ENCODE measurements around the gene AP4S1.
"Not testable (repeated sequence)": the region's sequence is repeated elsewhere in the genome, so short reads cannot be mapped to it uniquely, and the experiment has no call there.

AP4S1 gene

DNA sequence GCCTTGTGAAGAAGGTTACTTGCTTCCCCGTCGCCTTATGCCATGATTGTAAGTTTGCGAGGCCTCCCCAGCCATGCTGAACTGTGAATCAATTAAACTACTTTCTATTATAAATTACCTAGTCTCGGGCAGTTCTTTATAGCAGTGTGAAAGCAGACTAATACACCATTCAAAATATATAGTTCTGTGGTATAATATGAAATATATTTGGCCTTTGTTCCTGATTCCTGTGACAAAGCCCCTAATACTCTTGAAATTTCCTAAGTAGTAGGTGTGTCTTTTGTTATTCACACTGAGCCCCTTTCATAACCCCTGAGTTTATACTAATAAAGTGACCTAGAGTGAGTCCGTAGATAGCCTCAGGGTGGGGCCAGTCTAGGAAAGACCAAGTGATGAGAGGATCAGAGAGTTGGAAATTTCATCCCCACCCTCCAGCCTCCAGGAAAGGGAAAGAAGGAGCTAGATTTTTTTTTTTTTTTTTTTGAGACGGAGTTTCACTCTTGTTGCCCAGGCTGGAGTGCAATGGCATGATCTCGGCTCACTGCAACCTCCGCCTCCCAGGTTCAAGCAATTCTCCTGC, 20.1 kb downstream of the AP4S1 start:
- no peak for DNase-seq

GRCh38 chr14:31047503-31047902, 22.1 kb downstream of the AP4S1 start:
- DNase-seq: no peak

GRCh38 chr14:31051023-31051422, 25.6 kb downstream of the AP4S1 start:
- no peak for DNase-seq

DNA sequence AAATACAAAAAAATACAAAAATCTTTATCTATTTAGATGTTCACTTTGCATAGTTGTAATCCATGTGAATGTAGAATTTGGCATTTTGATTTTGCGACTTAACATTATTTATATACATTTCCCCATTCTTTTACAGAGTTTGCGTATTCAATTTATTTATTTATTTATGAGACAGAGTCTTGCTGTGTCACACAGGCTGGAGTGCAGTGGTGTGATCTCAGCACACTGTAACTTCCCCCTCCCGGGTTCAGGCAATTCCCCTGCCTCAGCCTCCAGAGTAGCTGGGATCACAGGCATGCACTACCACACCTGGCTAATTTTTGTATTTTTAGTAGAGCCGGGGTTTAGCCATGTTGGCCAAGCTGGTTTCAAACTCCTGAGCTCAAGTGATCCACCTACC, 26.1 kb downstream of the AP4S1 start:
- DNase-seq: no peak

GRCh38 chr14:31052905-31053586, 27.6 kb downstream of the AP4S1 start:
- not testable (repeated sequence) for DNase-seq

GRCh38 chr14:31057035-31057434, 31.6 kb downstream of the AP4S1 start:
- no peak for DNase-seq

- no peak for DNase-seq
Measured at GRCh38 chr14:31057701-31058364, 32.4 kb downstream of the AP4S1 start.

- DNase-seq: no peak
Measured at GRCh38 chr14:31059152-31059924, 33.9 kb downstream of the AP4S1 start.

DNA sequence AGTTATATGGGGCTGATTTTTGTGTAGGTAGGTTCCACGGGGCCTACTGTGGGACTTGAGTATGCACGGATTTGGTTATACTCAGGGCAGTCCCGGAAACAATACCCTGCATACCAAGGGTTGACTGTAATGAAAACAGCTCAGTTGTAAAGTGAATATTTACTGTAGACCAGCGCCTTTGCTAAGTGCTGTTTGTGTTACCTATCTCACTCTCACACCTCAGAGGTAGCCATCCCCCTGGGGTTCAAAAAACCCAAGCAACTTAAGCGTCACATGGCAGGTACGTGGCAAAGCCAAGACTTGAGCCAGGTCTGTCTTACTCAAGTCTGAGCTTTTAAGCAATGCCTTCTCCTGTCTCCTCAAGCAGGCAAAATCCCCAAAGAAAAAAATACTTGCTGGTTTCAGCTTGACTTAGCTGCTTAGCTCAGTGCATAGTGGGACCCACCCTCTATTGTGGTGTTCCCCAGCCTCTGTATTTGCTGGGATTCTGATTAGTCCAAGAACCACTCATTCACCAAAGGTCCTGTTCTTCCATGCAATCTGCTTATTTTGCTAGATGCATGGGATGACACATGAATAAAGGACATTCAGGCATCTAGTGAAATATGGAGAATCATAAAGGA, 34.9 kb downstream of the AP4S1 start:
- DNase-seq: no peak

- not testable (repeated sequence) for DNase-seq
Measured at GRCh38 chr14:31062908-31063307, 37.5 kb downstream of the AP4S1 start.

DNA sequence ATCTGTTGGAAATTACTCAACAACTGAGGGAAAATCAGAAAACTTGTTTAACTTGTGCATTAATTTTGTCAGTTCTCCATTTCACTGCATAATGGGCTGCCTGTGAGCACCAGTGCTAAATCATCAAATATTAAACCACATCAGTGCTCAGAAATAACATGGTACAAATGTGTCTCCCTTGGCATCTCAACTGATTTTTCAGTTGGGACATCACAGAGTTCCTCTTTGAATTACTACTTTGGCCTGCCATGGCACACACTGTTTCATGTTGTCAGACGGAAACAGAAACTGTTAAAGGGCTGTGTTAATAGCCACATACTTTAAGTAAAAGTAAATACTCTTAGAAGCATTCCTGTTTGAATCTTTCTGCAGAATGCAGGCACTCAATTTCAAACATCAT, 42.8 kb downstream of the AP4S1 start:
- no peak for DNase-seq

DNA sequence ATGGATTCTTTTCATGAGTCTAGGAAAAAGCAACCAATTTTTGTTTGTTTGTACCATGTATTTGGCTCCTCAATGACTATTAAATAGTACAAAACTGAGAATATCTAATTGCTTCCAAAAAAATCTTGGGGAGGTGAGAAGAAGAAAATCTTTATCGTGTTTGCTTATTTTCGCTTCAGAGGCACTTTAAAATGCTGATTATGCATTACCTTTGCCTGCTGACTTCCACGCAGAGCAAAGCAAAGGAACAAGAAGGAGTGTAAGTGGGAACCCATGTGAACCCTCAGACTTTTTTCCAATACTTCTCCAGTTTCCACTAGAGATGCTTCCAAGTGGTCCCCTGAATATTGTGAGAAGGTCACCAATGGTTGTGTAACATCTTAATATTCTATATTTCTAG, 43.9 kb downstream of the AP4S1 start:
- no peak for DNase-seq

DNA sequence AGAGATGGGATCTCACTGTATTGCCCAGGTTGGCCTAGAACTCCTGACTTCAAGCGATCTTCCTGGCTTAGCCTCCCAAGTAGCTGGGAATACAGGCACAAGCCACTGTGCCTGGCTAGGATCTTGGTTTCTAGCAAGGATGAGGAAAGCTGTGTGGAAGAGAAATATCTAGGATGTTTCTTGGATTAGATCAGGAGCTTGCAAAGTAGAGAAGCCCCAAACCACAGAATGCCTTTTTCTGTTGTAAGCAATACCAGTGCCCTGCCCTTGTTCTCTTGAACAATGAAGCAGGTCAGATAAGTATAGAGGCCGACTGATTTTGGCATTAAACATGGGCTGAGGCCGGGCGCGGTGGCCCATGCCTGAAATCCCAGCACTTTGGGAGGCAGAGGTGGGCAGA, 45.0 kb downstream of the AP4S1 start:
- DNase-seq: no peak

DNA sequence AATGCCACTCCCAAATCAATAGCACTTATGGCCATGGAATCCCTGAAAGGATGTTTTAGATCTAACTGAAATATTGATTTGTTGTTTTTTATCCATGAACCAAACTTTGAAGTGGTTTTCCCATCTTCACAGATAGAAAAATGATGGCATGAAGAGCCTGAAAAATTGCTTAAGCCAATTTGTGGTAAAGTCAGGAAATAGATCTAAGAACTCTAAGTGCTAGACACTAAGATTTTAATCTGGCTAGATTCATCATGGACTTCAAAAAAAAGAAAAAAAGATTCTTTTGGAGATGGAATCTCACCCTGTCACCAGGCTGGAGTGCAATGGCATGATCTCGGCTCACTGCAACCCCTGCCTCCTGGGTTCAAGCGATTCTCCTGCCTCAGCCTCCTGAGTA, 45.7 kb downstream of the AP4S1 start:
- DNase-seq: no peak

GRCh38 chr14:31075144-31075543, 49.7 kb downstream of the AP4S1 start:
- no peak for DNase-seq

DNA sequence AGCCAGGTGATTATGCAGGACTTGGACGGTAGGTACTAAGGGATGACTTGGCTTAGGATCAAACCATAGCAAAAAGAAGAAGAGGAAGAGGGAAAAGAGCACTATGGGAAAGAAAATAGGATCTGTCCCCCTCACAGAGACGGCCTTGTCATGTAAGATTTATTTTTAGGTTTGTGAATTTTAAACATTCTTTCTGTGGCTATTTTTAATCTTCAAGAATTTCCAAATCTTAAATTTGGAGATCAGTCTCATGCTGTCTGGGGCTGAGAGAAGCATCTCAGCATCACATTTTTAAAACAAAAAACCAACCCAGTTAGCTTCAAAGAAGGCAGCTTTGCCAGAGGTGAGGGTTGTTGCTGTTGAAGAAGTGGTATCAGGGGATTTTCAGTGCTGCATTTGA, 53.3 kb downstream of the AP4S1 start:
- DNase-seq: no peak

- DNase-seq: no peak
Measured at GRCh38 chr14:31080056-31080455, 54.6 kb downstream of the AP4S1 start.

DNA sequence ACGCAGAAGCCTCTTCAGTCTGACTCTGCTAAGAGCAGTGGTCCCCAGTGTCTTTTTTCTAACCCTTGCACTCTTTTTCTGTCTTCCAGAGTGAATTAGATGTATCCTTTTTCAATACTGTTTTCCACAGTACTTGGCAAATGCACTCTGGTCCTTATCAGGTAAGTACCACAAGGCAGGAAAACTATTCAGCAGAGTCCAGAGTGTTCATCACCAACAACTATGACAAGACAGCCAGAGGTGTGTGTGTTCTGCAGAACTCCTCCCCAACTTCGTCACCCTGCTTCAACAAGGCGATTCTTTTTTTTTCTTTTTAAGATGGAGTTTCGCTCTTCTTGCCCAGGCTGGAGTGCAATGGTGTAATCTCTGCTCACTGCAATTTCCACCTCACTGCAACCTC, 55.0 kb downstream of the AP4S1 start:
- DNase-seq: no peak

DNA sequence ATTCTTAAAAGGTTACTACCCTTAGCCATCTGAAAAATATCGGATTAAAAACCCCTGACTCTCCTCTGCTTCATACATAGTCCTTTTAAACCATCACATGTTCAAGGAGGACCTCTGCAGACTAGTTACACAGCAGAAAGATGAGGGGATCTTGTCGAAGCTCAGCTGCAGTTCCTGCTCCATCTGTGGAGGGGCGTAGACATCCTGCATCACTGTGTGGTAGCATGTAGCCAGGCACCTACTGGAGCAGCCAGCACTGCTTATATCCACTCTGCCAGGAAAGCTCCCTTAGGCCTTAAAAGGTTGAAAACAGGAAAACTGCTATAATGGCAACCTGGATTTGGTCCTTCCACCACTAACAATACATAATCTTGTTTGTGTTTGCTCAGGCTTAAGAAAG, 58.3 kb downstream of the AP4S1 start:
- DNase-seq: no peak

- DNase-seq: no peak
Measured at GRCh38 chr14:31084385-31084784, 58.9 kb downstream of the AP4S1 start.

- DNase-seq: no peak
Measured at GRCh38 chr14:31085027-31085426, 59.6 kb downstream of the AP4S1 start.

DNA sequence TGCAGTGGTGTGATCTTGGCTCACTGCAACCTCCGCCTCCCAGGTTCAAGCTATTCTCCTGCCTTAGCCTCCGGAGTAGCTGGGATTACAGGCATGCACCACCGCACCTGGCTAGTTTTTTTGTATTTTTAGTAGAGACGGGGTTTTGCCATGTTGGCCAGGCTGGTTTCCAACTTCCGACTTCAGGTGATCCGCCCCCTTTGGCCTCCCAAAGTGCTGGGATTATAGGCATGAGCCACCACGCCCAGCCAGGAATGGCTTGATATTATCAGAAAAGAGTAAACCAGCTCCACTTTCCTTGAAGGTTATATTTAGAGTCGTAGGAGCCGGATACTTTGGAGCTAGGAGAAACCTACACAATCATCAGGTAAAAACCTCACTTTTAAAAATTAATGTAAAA, 61.0 kb downstream of the AP4S1 start:
- DNase-seq: not testable (repeated sequence)

Data from activated CD4-positive, alpha-beta T cell treated with anti-CD3 and anti-CD28 coated beads for 48 hours (primary cell).